HUES6 (cell line): ENCODE results near the gene IL1R1.
A peak's percentile ranks its signal among the peaks of the same experiment; 100 is the strongest.

Experiments used
- H3K27ac ChIP-seq: 2 replicates; pipeline ENCODE4 v1.7.0; 2013; ENCODE audit warnings: low read depth, mild to moderate bottlenecking, low read length, inconsistent platforms
- H3K27me3 ChIP-seq: 2 replicates; pipeline ENCODE4 v1.6.1; 2013; ENCODE audit warnings: low read length; ENCODE audit not compliant: control insufficient read depth, insufficient read depth
- H3K36me3 ChIP-seq: 2 replicates; pipeline ENCODE4 v1.6.1; 2013; ENCODE audit warnings: low read length; ENCODE audit not compliant: control insufficient read depth, insufficient read depth
- H3K4me1 ChIP-seq: 2 replicates; pipeline ENCODE4 v1.6.1; 2013; ENCODE audit warnings: low read length; ENCODE audit not compliant: control insufficient read depth, insufficient read depth
- H3K4me3 ChIP-seq: 2 replicates; pipeline ENCODE4 v1.5.1; 2013; ENCODE audit warnings: low read depth, low read length
- H3K9ac ChIP-seq: one replicate; pipeline ENCODE4 v1.6.1; 2013; ENCODE audit warnings: mild to moderate bottlenecking, low read length
- H3K9me3 ChIP-seq: 2 replicates; pipeline ENCODE4 v1.6.1; 2013; ENCODE audit warnings: low read depth, low read length; ENCODE audit not compliant: control insufficient read depth, insufficient read depth

The IL1R1 gene

DNA sequence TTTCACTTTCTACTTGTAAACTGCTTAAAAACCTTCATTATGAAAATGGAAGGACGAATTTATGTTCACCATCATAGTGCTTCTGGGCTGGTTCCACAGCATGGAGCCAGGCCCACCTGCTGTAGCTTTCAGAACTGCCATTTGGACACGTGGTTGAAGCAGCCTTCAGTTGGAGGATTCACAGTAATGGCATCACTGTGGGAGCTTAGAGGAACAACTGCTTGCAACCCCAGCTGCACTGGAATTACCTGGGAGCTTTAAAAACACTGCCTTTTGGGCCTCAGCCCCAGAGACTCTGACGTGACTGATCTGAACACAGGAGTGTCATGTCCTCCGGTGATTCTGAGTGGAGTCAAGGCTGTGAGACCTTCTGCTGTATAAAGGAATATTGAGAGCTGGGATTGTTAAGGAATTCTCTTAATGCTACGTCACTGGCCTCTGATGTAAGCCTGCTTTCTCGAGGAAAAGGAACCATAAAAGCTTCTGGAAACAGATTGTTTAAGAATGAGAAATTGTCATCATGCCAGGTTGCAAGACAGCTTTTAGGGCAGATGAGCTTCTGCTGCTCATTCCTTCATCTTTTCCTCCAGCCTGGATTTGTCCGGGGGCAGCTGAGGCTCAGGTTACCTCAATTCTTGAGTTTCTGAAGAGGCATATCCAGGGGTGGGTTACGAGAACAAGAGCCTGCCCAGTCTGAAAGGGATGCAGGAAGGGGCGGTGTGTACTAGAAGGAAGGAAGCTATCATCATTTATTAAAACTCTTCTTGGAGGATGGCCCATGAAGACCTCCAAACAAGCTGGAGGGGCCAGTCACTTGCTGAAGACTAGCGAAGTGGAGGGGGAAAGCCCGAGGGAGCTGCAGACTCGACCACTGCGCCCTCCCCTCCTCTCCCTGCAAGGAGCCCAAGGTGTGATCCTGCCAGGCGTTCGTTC, 1.3 kb upstream of the IL1R1 start:
- Histone ChIP-seq H3K36me3 (no peaks in the 10 kb centered on the region), H3K27me3 (peaks cover 35% of the 10 kb centered on the region), H3K4me1 (no peaks in the 10 kb centered on the region), H3K27ac (no peak overlapping the region), H3K4me3 (no peak overlapping the region), H3K9me3 (peaks cover 11% of the 10 kb centered on the region), H3K9ac (no peak overlapping the region)

GRCh38 chr2:102142829-102143449, 393 bp downstream of the IL1R1 start:
- Histone ChIP-seq H3K27me3 (peaks cover 35% of the 10 kb centered on the region), H3K9ac (peak overlapping the region; percentile 62), H3K4me3 (peak overlapping the region; percentile 74), H3K36me3 (no peaks in the 10 kb centered on the region), H3K9me3 (peaks cover 18% of the 10 kb centered on the region), H3K4me1 (no peaks in the 10 kb centered on the region), H3K27ac (no peak overlapping the region)

- Histone ChIP-seq H3K9ac (no peak overlapping the region), H3K4me1 (no peaks in the 10 kb centered on the region), H3K27me3 (peaks cover 35% of the 10 kb centered on the region), H3K9me3 (peaks cover 21% of the 10 kb centered on the region), H3K27ac (no peak overlapping the region), H3K4me3 (no peak overlapping the region; the same call in 1 of the 2 replicates), H3K36me3 (no peaks in the 10 kb centered on the region)
Measured at GRCh38 chr2:102143450-102143985, 972 bp downstream of the IL1R1 start.

- H3K9me3 ChIP-seq, result peaks cover 26% of the 10 kb centered on the region
- H3K27me3 ChIP-seq, result peaks cover 35% of the 10 kb centered on the region
- no peaks in the 10 kb centered on the region for H3K36me3 ChIP-seq
- no peaks in the 10 kb centered on the region for H3K4me1 ChIP-seq
- H3K27ac ChIP-seq, result no peak overlapping the region
- H3K9ac ChIP-seq, result no peak overlapping the region
- no peak overlapping the region for H3K4me3 ChIP-seq
Measured at GRCh38 chr2:102144128-102144527, 1.6 kb downstream of the IL1R1 start.

DNA sequence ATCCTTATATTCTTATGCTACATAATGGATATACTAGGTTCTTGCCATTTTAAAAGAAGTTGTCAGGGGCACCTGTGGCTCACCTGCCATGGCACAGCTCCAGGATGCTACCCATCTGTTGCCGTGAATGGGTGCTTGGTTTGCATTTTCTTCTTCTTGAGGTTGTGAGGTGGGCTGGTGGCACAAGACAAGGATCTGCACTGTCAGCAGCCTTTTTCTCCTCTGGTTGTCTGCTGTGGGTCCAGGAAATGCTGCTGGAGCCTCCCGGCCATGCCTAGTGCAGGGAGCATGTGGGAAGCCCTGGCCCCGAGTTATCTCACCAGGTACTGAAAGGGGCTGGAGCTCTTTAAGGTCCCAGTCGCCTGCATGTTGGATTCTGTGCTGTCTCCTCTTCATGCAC, 2.6 kb downstream of the IL1R1 start:
- H3K36me3 ChIP-seq, result no peaks in the 10 kb centered on the region
- no peak overlapping the region for H3K4me3 ChIP-seq

DNA sequence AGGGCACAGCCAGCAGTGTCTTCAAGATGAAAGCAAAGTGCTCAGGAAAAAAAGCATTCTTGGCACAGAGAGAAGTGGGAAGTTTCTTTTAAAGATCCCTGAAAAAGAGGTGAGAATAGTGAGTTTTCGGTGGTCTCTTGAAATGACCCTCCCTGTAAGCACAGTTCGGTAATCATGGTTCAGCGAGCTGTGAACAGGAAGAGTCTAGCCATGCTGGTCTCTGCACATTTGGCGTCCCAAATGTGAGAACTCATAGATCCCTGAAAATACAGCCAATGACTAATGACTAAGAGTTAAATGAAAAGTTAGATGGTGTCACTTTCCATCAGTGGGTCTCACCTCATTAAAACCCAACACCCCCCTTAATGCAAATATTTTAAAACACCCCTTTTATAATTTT, 3.4 kb downstream of the IL1R1 start:
- H3K4me1 ChIP-seq, result no peaks in the 10 kb centered on the region
- H3K36me3 ChIP-seq, result no peaks in the 10 kb centered on the region
- H3K27ac ChIP-seq, result no peak overlapping the region
- no peak overlapping the region for H3K9ac ChIP-seq
- no peak overlapping the region for H3K4me3 ChIP-seq
- H3K9me3 ChIP-seq, result peaks cover 27% of the 10 kb centered on the region
- peaks cover 24% of the 10 kb centered on the region for H3K27me3 ChIP-seq

More for the DNA sequence above, 2.6 kb downstream of the IL1R1 start:
- H3K27me3 ChIP-seq, result peaks cover 33% of the 10 kb centered on the region
- H3K4me1 ChIP-seq, result no peaks in the 10 kb centered on the region
- no peak overlapping the region for H3K9ac ChIP-seq
- no peak overlapping the region for H3K27ac ChIP-seq
- H3K9me3 ChIP-seq, result peaks cover 27% of the 10 kb centered on the region

DNA sequence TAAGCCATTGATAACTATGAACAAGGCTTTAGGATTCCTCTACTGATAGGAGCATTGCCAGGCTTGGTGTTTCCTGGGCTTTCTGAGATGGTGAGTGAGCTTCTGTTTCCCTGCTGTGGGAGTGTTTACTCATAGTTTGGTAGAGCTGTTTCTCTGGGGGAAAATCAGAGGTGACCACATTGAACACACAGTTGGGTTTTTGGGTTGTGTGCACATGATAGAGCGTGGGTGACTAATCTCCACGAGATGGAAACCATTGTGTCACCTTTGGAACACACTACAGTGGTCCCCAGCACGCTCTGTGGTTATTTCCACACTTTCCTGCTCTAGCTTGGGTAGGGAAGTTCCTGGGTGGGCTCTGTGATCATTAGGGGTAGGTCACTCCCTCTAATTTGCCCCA, 5.4 kb downstream of the IL1R1 start:
- no peak overlapping the region for H3K9ac ChIP-seq
- no peaks in the 10 kb centered on the region for H3K4me1 ChIP-seq
- H3K27me3 ChIP-seq, result peaks cover 10% of the 10 kb centered on the region
- H3K27ac ChIP-seq, result no peak overlapping the region
- no peak overlapping the region for H3K4me3 ChIP-seq
- peaks cover 27% of the 10 kb centered on the region for H3K9me3 ChIP-seq
- no peaks in the 10 kb centered on the region for H3K36me3 ChIP-seq

GRCh38 chr2:102149243-102149642, 6.7 kb downstream of the IL1R1 start:
- Histone ChIP-seq H3K27me3 (no peaks in the 10 kb centered on the region), H3K4me3 (no peak overlapping the region), H3K4me1 (no peaks in the 10 kb centered on the region), H3K36me3 (no peaks in the 10 kb centered on the region), H3K9me3 (peaks cover 25% of the 10 kb centered on the region), H3K27ac (no peak overlapping the region), H3K9ac (no peak overlapping the region)

- Histone ChIP-seq H3K9ac (no peak overlapping the region), H3K9me3 (peaks cover 24% of the 10 kb centered on the region), H3K36me3 (no peaks in the 10 kb centered on the region), H3K27ac (no peak overlapping the region), H3K27me3 (no peaks in the 10 kb centered on the region), H3K4me1 (no peaks in the 10 kb centered on the region), H3K4me3 (no peak overlapping the region)
Measured at GRCh38 chr2:102149644-102150455, 7.3 kb downstream of the IL1R1 start.

- no peaks in the 10 kb centered on the region for H3K27me3 ChIP-seq
- H3K9me3 ChIP-seq, result no peaks in the 10 kb centered on the region
- no peaks in the 10 kb centered on the region for H3K4me1 ChIP-seq
- H3K36me3 ChIP-seq, result no peaks in the 10 kb centered on the region
- no peak overlapping the region for H3K27ac ChIP-seq
- no peak overlapping the region for H3K9ac ChIP-seq
- no peak overlapping the region for H3K4me3 ChIP-seq
Measured at GRCh38 chr2:102154364-102154763, 11.8 kb downstream of the IL1R1 start.
